Muscle layer of colon (tissue), 2 donors: ENCODE results near the gene ZFHX2.

Experiments
- H3K27ac ChIP-seq: one replicate; pipeline ENCODE4 v1.7.0; 2013; ENCODE audit warnings: low read depth, mild to moderate bottlenecking, low read length, moderate library complexity
- H3K27me3 ChIP-seq, 2 donors: one replicate each; pipeline ENCODE4 v1.7.0; 2013; ENCODE audit warnings: low read length in 2 of 2, mild to moderate bottlenecking in 2 of 2; ENCODE audit not compliant: insufficient read depth in 2 of 2, control insufficient read depth in 1 of 2
- H3K36me3 ChIP-seq: one replicate; pipeline ENCODE4 v1.7.0; 2013; ENCODE audit warnings: mild to moderate bottlenecking, low read length; ENCODE audit not compliant: insufficient read depth
- H3K4me1 ChIP-seq: one replicate; pipeline ENCODE4 v1.7.0; 2013; ENCODE audit warnings: mild to moderate bottlenecking, low read length; ENCODE audit not compliant: insufficient read depth
- H3K4me3 ChIP-seq, 2 donors: one replicate each; pipeline ENCODE4 v1.7.0; 2013; ENCODE audit warnings: low read length in 2 of 2, low read depth in 1 of 2, mild to moderate bottlenecking in 1 of 2, moderate library complexity in 1 of 2
- H3K9ac ChIP-seq: one replicate; pipeline ENCODE4 v1.7.0; 2013; ENCODE audit warnings: low read length
- H3K9me3 ChIP-seq: one replicate; pipeline ENCODE4 v1.7.0; 2013; ENCODE audit warnings: mild to moderate bottlenecking, low read length
- donor health status: abdominal sarcoma.
- donor health status: Adenocarcinoma of cecum.

Gene ZFHX2

GRCh38 chr14:23564181-23564812 lies 12.7 kb upstream of the ZFHX2 start:
- H3K27ac ChIP-seq, result no peak overlapping the region
- no peak overlapping the region for H3K4me3 ChIP-seq
- H3K27me3 ChIP-seq, result no peaks in the 10 kb centered on the region
- no peak overlapping the region for H3K9ac ChIP-seq
- H3K36me3 ChIP-seq, result peaks cover 10% of the 10 kb centered on the region
- H3K4me1 ChIP-seq, result peaks cover 6% of the 10 kb centered on the region
- H3K9me3 ChIP-seq, result no peaks in the 10 kb centered on the region

GRCh38 chr14:23563473-23564180 lies 12.1 kb upstream of the ZFHX2 start:
- H3K27ac ChIP-seq, result no peak overlapping the region
- H3K36me3 ChIP-seq, result peaks cover 17% of the 10 kb centered on the region

DNA sequence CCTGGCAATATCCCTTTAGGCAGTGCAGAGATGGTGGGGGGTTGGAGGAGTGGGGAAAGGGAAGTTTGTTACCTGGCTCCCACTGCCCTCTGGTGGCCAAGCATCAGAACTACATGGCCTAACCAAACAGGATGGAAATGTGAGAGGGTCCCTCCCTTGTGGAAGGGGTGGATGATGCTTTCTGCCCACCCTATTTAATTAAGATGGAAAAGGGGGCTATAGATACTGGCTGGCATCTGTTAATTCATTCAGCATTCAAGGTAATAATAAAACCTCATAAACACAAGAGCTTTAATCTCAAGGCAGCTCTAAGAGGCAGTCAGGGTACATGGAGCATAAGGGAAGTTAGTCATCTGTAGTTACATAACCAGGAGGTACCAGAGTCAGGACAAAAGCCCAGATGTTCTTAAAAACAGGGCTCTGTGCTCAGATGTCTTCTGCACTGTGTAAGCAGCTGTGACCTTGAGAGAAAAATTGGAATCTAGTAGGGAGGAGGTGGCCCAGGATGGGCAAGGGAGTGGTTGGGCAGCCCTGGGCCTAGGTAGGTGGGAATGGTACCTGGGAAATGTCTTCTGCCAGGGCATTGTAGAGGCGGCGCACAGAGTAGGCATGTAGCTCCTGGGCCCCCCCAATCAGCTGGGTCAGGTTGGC lies 11.4 kb upstream of the ZFHX2 start:
- peaks cover 19% of the 10 kb centered on the region for H3K36me3 ChIP-seq
- H3K27ac ChIP-seq, result no peak overlapping the region
- H3K27me3 ChIP-seq, result no peaks in the 10 kb centered on the region
- no peaks in the 10 kb centered on the region for H3K9me3 ChIP-seq
- H3K9ac ChIP-seq, result no peak overlapping the region
- peaks cover 8% of the 10 kb centered on the region for H3K4me1 ChIP-seq
- no peak overlapping the region for H3K4me3 ChIP-seq

More at GRCh38 chr14:23563473-23564180, 12.1 kb upstream of the ZFHX2 start:
- Histone ChIP-seq H3K27me3 (no peaks in the 10 kb centered on the region), H3K9me3 (no peaks in the 10 kb centered on the region), H3K4me1 (peaks cover 6% of the 10 kb centered on the region), H3K4me3 (no peak overlapping the region), H3K9ac (no peak overlapping the region)

DNA sequence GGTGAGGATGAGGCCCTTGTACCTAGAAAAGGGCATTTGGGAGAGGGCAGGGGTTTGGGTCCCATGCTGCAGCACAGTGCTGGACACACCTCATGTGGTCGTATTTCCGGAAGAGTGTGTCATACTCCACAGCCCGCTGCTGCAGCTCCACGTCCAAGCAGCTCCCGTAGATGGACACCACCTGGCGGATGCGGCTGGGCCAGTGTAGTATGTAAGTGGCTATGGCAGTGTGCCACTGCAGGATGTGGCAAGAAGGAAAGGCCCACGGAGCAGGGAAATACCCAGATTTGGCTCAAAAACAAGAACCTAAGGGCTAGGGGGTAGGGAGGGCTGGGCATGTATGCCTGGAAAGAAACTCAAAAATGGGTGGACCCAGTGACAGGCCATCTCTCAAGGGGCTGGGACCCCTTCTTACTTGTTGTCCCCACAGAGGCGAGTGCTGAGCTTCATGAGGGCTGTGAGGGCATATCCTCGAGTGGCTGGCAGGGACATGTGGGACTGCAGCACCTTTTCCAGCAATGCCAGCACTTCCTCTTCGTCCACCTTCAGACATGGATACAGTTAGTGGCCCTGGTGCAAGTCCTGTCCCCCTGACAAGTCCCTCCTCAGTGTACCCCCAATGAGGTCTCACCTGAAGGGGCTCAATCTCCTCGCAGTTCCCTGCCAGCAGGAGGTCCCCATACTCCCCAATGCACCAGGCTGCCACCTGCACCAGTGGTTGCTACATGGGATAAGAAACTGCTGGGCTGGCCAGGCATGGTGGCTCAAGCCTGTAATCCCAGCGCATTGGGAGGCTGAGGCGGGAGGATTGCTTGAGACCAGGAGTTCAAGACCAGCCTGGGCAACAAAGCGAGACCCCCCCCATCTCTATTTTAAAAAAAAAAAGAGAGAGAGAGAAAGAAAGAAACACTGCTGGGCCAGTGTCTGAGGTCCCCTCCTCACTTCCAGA lies 10.6 kb upstream of the ZFHX2 start:
- H3K4me1 ChIP-seq, result peaks cover 16% of the 10 kb centered on the region
- no peaks in the 10 kb centered on the region for H3K27me3 ChIP-seq
- H3K27ac ChIP-seq, result no peak overlapping the region
- H3K36me3 ChIP-seq, result peaks cover 19% of the 10 kb centered on the region
- H3K4me3 ChIP-seq, result no peak overlapping the region
- no peak overlapping the region for H3K9ac ChIP-seq
- H3K9me3 ChIP-seq, result no peaks in the 10 kb centered on the region

DNA sequence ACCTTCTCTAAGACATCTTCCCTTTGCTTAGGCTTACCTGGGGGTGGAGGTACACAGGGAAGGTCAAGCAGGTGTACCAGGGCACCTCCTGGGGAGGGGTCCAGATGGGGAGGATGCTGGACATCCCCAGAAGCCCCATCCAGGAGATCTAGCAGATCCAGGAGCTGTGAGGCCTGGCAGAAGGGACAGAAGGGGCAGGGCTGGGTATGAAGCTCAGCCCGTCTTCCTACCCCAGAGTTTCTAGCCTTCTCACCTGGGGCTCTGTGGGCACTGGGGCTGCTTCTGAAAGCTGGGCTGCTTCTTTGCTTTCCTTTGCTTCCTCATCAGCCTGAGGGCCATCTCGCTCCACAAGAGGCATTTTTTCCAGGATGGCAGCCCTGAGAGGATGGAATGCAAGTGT lies 9.7 kb upstream of the ZFHX2 start:
- Histone ChIP-seq H3K4me1 (peaks cover 17% of the 10 kb centered on the region), H3K9me3 (no peaks in the 10 kb centered on the region), H3K36me3 (peaks cover 19% of the 10 kb centered on the region), H3K4me3 (no peak overlapping the region), H3K27ac (no peak overlapping the region), H3K27me3 (no peaks in the 10 kb centered on the region), H3K9ac (no peak overlapping the region)

DNA sequence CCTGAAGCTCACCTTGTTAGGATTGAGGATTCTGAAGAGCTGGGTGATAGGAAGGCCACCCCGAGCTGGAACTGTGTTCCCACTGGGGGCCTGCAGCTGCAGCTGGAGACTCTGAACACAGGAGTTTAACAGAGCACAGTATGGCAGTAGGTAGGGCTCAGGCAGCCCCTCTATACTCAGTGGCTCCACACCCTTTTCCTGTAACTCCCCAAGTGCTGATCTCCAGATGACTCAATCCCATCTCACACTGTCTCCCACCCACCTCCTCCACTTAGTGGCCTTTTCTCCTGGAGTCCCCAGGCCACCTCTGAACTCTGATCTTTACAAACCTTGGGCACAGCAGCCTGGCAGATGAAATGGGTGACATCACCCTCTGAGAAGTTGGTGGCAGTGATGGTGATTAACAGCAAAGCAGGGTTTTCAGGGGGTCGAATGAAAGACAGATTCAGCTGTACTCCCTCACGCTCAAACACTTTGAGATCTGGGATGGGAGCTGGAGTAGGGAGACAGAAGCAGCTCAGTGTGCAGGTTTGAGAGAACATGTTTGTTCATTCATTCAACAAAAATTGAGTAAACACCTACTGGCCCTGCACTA lies 8.5 kb upstream of the ZFHX2 start:
- Histone ChIP-seq H3K4me1 (peaks cover 17% of the 10 kb centered on the region), H3K9ac (no peak overlapping the region), H3K27ac (no peak overlapping the region), H3K36me3 (peaks cover 19% of the 10 kb centered on the region), H3K27me3 (no peaks in the 10 kb centered on the region), H3K4me3 (no peak overlapping the region), H3K9me3 (no peaks in the 10 kb centered on the region)

- peaks cover 19% of the 10 kb centered on the region for H3K36me3 ChIP-seq
- peaks cover 17% of the 10 kb centered on the region for H3K4me1 ChIP-seq
- no peak overlapping the region for H3K27ac ChIP-seq
- H3K9ac ChIP-seq, result no peak overlapping the region
- H3K9me3 ChIP-seq, result no peaks in the 10 kb centered on the region
- no peak overlapping the region for H3K4me3 ChIP-seq
- H3K27me3 ChIP-seq, result no peaks in the 10 kb centered on the region
Observed at GRCh38 chr14:23559010-23559925, 7.7 kb upstream of the ZFHX2 start.

GRCh38 chr14:23558346-23559009 lies 6.9 kb upstream of the ZFHX2 start:
- peaks cover 17% of the 10 kb centered on the region for H3K4me1 ChIP-seq
- peaks cover 19% of the 10 kb centered on the region for H3K36me3 ChIP-seq
- no peaks in the 10 kb centered on the region for H3K9me3 ChIP-seq
- no peak overlapping the region for H3K27ac ChIP-seq
- H3K27me3 ChIP-seq, result no peaks in the 10 kb centered on the region
- no peak overlapping the region for H3K9ac ChIP-seq
- H3K4me3 ChIP-seq, result no peak overlapping the region

- Histone ChIP-seq H3K36me3 (peaks cover 19% of the 10 kb centered on the region), H3K4me3 (no peak overlapping the region), H3K27me3 (no peaks in the 10 kb centered on the region), H3K9ac (no peak overlapping the region), H3K27ac (no peak overlapping the region), H3K9me3 (no peaks in the 10 kb centered on the region), H3K4me1 (peaks cover 17% of the 10 kb centered on the region)
Observed at GRCh38 chr14:23557946-23558345, 6.4 kb upstream of the ZFHX2 start.

DNA sequence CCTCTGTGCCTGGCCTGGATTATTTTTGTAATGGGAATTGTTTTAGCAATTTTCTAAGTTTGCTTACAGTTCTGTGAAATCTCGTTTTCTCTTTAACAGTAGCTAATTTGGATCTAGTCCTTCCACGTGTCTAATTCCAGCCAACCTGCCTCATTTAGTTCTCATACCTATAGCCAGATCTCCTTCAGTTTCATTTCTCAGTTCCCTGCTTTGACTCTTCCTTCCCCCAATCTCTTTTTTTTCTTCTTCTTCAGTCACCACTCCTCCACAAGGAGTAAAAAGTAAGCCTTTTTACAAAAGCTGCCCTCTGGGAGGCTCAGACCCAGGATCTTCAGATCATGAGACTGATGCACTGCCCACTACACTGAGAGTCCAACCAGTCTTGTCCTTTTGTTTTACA lies 6.0 kb upstream of the ZFHX2 start:
- no peaks in the 10 kb centered on the region for H3K9me3 ChIP-seq
- no peak overlapping the region for H3K27ac ChIP-seq
- peaks cover 17% of the 10 kb centered on the region for H3K4me1 ChIP-seq
- no peak overlapping the region for H3K9ac ChIP-seq
- no peaks in the 10 kb centered on the region for H3K27me3 ChIP-seq
- H3K4me3 ChIP-seq, result no peak overlapping the region
- peaks cover 19% of the 10 kb centered on the region for H3K36me3 ChIP-seq
